C4-2B (cell line): ENCODE data around the gene TSPAN9.

Experiments used
- CTCF ChIP-seq: fragments of 450-650 bp; conservative IDR thresholded peaks from 2 replicates; pipeline ENCODE4 v1.5.1; 2017; ENCODE audit warnings: mild to moderate bottlenecking
- ZFX ChIP-seq: fragments of 450-650 bp; IDR thresholded peaks from 2 replicates; pipeline ENCODE4 v1.6.1; 2017

GRCh38 chr12:3129301-3130056, 52.3 kb downstream of the TSPAN9 start:
- no peak for TF ChIP-seq CTCF
- TF ChIP-seq ZFX: no peak
